C1 segment of cervical spinal cord (tissue), 14 donors: ENCODE measurements around the gene SGTA.
A peak's percentile ranks its signal among the peaks of the same experiment; 100 is the strongest.

ENCODE experiments used
- DNase-seq, 14 donors: peaks; one replicate each; lab custom pipeline; 2025; lab: John Stamatoyannopoulos, UW

Gene SGTA

DNA sequence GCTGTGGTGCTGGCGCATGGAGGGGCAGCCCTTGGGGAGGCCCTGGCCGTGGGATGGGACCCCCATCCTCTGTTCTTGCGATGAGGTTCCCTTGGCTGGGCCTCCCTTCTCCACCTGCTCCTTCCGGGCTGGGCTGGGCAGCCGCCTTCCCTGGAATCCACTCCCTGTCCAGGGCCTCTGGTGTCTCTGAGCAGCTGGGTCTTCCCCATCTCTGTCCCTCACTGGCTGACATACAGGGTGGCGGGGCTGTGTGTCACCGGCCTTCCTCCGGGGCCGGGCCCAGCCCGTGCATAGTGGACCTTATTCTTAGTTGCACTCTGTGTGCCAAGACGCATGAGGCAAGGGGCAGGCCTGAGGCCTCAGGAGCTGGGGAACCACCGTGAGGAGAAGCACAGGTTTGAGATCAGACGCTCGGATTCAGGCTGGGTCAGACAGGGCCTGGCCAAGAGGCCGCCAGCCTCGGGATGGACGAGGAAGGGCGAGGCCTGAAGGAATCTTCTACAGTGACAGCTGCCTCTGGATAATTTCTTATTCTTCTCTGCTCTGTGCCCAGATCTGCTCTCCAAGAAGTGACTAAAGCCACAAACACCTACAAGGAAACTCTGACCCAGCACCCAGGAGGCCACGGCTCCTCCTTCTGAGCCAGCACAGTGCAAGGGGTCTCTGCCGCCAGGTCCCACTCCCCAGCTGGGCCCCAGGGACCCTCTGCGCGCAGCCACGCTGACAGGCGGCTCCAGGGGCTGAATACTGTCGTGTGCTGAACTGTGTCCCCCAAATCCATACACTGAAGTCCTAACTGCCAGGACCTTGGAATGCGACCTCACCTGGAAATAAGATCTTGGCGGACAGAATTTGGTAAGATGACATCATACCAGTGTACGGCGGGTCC is 11.0 kb downstream of the SGTA start:
- DNase-seq = no peak

DNA sequence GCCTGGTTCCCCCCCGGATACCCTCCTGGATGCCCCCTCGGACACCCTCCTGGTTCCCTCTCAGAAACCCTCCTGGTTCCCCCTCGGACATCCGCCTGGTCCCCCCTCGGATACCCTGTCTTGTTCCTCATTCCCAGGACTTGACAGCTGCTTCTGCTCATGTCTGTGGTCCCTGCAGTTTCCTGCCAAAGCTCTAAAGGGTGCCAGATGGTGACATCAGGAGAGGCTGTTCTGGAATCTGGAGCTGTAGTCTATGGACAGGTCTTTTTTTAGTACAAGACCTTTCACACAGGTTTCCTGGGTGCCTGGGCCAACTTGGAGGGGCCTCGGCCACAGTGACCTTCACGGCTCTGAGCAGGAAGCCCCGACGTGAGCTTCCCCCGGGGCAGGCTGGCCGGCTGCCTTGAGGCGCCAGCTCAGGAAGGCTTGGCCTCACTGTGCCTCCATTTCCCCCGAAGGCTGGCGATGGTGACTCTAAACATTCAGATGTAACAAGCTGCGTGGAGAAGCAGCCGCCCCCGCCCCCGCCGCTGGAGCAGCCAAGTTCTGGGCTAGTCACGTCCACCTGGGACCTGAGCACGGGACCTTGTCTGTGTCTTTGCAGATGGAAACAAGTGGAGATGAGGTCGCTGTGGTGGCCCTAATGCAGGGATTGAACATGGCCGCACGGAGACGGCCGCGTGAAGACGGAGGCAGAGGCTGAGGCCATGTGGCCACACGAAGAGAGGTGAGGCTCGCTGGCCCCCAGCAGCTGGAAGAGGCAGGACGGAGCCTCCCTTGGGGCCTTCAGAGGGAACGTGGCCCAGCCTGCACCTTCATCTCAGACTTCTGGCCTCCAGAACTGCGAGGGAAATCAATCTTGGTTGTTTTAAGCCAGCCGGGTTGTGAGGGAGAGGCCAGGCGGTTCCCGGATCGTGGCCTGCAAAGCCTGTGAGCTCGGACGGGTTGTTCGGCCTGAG is 12.7 kb downstream of the SGTA start:
- DNase-seq = peak in 7 of 14 donors; percentile 27 to 59 (median 45)

- no peak for DNase-seq
Measured at GRCh38 chr19:2769218-2769617, 13.9 kb downstream of the SGTA start.

- no peak for DNase-seq
Measured at GRCh38 chr19:2768365-2769132, 14.5 kb downstream of the SGTA start.

- DNase-seq = no peak
Measured at GRCh38 chr19:2767688-2768087, 15.4 kb downstream of the SGTA start.

- DNase-seq = no peak
Measured at GRCh38 chr19:2766594-2767372, 16.3 kb downstream of the SGTA start.

DNA sequence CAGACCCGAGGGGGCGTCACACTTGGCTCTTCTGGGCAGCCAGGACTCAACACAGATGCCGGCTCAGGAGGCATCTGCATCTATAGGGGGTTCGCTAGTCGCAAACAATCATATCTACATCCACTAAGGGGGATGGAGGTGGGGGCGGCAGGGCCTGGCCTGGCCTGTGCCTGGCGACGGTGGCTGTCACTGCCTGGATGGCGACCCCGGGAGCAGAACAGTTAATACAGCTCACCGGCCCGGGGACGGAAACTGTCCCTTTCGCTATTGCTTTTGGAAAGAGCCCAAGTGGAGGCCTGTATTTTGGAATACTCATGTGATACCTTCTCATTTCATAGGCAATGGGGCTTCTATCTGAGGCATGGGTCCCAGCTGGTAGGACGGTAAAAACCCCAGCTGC is 17.7 kb downstream of the SGTA start:
- DNase-seq = no peak

- no peak for DNase-seq
Measured at GRCh38 chr19:2764945-2765344, 18.1 kb downstream of the SGTA start.

- DNase-seq = no peak
Measured at GRCh38 chr19:2763687-2764086, 19.4 kb downstream of the SGTA start.

GRCh38 chr19:2762783-2763496 is 20.1 kb downstream of the SGTA start:
- DNase-seq = no peak

GRCh38 chr19:2761876-2762782 is 20.9 kb downstream of the SGTA start:
- no peak for DNase-seq

GRCh38 chr19:2761309-2761677 is 21.8 kb downstream of the SGTA start:
- no peak for DNase-seq

DNA sequence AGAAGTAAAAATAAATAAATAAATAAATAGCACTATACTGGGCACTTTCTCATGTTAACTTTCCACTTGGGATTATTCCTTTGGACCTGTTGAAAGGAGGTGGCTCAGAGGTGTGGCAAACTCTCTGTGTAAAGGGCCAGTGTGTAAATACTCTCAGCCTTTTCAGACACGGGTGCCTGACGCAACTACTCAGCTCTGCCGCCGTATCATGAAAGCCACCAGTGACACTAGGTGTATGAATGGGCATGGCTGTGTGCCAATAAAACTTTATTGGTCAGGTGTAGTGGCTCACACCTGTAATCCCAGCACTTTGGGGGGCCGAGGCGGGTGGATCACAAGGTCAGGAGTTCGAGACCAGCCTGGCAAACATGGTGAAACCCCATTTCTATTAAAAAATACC is 23.1 kb downstream of the SGTA start:
- DNase-seq = no peak

DNA sequence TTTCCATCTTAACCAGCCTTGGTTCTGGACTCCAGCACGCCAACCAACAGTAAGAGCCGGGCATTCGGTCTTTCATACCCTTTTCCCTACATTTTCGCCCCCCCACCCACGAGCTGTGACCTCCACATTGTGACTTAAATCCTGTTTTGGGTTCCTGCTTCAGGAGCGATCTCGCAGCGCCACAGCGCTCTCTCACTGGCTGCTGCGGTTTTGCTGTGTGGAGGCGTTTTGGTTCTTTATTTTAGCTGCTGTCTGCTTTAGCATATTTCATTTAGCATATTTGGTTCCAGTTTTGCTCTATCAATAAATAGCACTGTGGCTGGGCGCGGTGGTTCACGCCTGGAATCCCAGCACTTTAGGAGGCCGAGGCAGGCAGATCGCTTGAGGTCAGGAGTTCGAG is 23.7 kb downstream of the SGTA start:
- no peak for DNase-seq

DNA sequence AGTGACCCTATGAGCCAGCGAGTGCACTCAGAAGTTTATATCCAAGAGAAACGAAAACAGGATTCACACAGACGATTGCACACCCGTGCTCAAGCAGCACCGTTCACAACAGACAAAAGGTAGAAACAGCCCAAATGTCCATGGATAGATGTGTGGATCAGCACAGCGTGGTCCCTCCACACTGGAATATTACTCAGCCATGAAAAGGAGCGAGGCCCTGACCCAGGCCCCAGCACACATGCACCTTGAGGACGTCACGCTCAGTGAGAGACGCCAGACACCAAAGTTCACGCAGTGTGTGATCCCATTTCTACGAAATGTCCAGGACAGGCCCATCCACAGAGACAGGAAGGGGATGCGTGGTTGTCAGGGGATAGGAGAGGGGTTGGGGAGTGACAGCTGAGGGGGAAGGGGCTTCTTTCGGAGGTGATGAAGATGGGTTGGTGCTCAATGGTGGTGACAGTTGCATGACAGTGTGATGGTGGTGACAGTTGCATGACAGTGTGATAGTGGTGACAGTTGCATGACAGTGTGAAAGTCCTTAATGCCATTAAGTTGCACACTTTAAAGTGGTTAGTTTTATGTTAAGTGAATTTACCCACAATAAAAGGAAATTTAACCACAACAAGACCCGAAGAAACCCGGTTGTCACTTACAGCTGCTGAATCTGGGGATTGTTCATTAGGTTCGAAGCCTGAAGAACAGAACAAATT is 24.3 kb downstream of the SGTA start:
- no peak for DNase-seq

DNA sequence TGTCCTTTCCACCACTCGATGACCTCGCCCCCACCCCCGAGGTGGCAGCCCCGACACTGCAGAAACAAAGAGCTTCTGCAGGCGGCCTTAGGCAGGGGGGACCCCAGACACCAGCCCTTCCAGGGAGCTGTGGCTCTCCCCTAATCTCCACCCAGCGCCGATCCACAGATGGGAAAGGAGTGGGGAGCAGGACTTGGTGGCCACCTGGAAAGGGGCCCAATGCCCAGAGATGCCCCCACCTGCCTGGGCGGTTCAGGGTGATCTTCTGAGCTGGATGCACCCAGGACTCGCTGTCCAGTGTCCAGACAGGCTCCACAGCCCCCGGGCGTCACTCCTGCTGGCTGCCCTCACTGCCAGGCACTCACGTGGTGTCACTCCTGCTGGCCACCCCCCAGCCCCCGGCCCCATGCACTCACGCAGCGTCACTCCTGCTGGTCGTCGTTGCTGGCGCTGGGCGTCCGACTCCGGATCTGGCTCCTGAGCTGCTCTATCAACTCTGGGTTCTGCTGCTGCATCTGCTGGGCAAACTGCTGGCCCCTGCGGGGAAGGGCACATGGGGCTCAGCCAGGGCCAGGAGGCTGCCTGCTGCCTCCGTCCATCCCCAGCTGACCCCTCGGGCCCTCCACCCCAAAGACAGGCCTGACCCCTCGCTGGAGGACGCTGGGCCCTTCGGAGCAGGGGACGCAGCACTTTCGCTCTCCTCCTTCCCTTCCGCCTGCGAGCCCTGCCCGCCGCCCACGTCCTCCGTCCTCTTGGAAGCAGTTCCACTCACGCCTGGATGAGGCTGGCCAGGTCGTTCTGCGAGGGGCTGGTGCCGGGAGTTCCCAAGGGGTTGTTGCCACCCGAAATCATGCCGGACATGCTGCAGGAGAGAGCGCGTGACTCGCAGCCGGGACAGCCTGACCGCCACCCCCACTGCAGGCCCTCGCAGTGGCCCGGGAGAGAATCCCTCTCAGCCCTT is 25.9 kb downstream of the SGTA start:
- no peak for DNase-seq

DNA sequence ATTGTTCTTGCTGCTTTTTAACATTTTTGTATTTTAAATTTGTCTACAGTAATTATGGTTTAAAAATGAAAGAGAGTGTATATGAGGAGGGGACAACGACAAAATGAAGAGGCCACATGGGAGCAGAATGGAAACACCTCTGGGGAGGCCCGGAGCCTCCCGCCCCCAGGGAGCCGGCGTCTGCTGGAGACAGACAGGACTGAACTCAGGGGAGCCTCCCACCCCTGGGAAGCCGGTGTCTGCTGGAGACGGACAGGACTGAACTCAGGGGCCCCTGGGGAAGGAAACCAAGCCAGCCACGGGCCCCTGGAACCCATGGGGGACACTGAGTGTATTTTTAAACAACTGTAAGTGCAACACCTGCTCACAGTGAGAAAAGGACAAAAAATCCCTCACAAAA is 26.6 kb downstream of the SGTA start:
- DNase-seq = no peak
